OCI-LY1 (cell line): ENCODE results near the gene ZNRF1.

Source experiments
- H2AFZ ChIP-seq: fragments of 200-600 bp; sonication (generic), shearing (Covaris generic); 2 replicates; pipeline ENCODE4 v1.6.0; 2014; ENCODE audit warnings: antibody characterized with exemption, mild to moderate bottlenecking, low read length
- H3F3A ChIP-seq: fragments of 200-600 bp; sonication (generic), shearing (Covaris generic); 2 replicates; pipeline ENCODE4 v1.6.0; 2014; ENCODE audit warnings: mild to moderate bottlenecking, antibody characterized with exemption, low read length, moderate library complexity; ENCODE audit not compliant: insufficient read depth
- H3K27ac ChIP-seq: fragments of 200-600 bp; sonication (generic); 2 replicates; pipeline ENCODE4 v1.5.1; 2014; ENCODE audit warnings: low read length, mixed run types, mild to moderate bottlenecking, low read depth; ENCODE audit not compliant: poor library complexity, severe bottlenecking
- H3K27me3 ChIP-seq: fragments of 200-600 bp; sonication (generic); 2 replicates; pipeline ENCODE4 v1.6.0; 2014; ENCODE audit warnings: antibody characterized with exemption, mild to moderate bottlenecking, low read length, moderate library complexity; ENCODE audit not compliant: insufficient read depth
- H3K36me3 ChIP-seq: fragments of 200-600 bp; sonication (generic); 2 replicates; pipeline ENCODE4 v1.6.1; 2014; ENCODE audit warnings: mild to moderate bottlenecking, antibody characterized with exemption, low read length, moderate library complexity, mixed read lengths; ENCODE audit not compliant: insufficient read depth
- H3K4me1 ChIP-seq: fragments of 200-600 bp; sonication (generic); 2 replicates; pipeline ENCODE4 v1.5.1; 2014; ENCODE audit warnings: mild to moderate bottlenecking, low read length, moderate library complexity; ENCODE audit not compliant: insufficient read depth, severe bottlenecking
- H3K4me2 ChIP-seq: fragments of 200-600 bp; sonication (generic), shearing (Covaris generic); 2 replicates; pipeline ENCODE4 v1.6.1; 2014; ENCODE audit warnings: low read length
- H3K4me3 ChIP-seq: fragments of 200-600 bp; sonication (generic); 2 replicates; pipeline ENCODE4 v1.5.1; 2014; ENCODE audit warnings: low read length, low read depth, mild to moderate bottlenecking, mixed read lengths; ENCODE audit not compliant: poor library complexity, severe bottlenecking
- H3K79me2 ChIP-seq: fragments of 200-600 bp; shearing (Covaris generic); 2 replicates; pipeline ENCODE4 v1.6.1; 2016; ENCODE audit warnings: mixed run types, low read length, mixed read lengths; ENCODE audit not compliant: insufficient read depth
- H3K9ac ChIP-seq: fragments of 200-600 bp; sonication (generic), shearing (Covaris generic); 2 replicates; pipeline ENCODE4 v1.6.1; 2014; ENCODE audit warnings: mild to moderate bottlenecking, low read length, mixed read lengths
- H3K9me2 ChIP-seq: fragments of 200-600 bp; sonication (generic), shearing (Covaris generic); 2 replicates; pipeline ENCODE4 v1.6.1; 2014; ENCODE audit warnings: low read depth, mild to moderate bottlenecking, low read length, mixed read lengths
- H3K9me3 ChIP-seq: fragments of 200-600 bp; shearing (Covaris generic); 2 replicates; pipeline ENCODE4 v1.6.1; 2014; ENCODE audit warnings: low read length, mixed read lengths
- H4K20me1 ChIP-seq: fragments of 200-600 bp; sonication (generic), shearing (Covaris generic); 2 replicates; pipeline ENCODE4 v1.6.0; 2016; ENCODE audit warnings: mild to moderate bottlenecking, low read length; ENCODE audit not compliant: insufficient read depth
- EZH2 ChIP-seq: fragments of 200-600 bp; sonication (generic), shearing (Covaris generic); IDR thresholded peaks from 2 replicates; pipeline ENCODE4 v1.8.0; 2017; ENCODE audit warnings: borderline replicate concordance, mixed run types, mild to moderate bottlenecking, antibody characterized with exemption, low read length, moderate library complexity, mixed read lengths
- TF ChIP-seq, protein P1 (sequence below): fragments of 200-600 bp; sonication (generic), shearing (Covaris generic); IDR thresholded peaks from 2 replicates; pipeline ENCODE4 v1.5.1; 2017; ENCODE audit warnings: mild to moderate bottlenecking, antibody characterized with exemption, low read length, moderate library complexity, mixed read lengths

ZNRF1 gene

DNA sequence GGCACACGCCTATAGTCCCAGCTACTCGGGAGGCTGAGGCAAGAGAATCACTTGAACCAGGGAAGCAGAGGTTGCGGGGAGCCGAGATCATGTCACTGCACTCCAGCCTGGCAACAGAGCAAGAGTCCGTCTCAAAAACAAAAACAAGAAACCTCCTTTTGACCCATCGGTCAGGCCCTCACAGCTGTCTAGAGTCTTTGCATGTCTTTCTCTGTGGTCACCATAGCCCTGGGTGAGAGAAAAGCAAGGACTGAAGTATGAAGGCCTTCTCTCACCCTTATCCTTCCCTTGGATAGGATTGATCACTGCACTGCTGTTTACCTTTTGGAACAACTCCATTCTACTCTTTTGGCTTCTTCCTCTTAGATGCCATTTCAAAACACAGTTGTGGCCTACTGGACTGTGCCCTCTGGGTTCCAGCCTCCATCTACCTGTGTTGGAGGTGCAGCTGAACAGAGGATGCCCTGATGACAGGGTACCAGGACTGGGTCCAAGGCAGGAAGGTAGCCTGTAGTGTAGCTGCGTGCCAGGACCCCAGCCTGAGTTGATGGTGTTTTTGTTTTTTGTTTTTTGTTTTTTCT, 80.6 kb downstream of the ZNRF1 start:
- H3K9ac ChIP-seq, result no peak overlapping the region
- no peak for TF ChIP-seq EZH2
- TF ChIP-seq, protein P1, sequence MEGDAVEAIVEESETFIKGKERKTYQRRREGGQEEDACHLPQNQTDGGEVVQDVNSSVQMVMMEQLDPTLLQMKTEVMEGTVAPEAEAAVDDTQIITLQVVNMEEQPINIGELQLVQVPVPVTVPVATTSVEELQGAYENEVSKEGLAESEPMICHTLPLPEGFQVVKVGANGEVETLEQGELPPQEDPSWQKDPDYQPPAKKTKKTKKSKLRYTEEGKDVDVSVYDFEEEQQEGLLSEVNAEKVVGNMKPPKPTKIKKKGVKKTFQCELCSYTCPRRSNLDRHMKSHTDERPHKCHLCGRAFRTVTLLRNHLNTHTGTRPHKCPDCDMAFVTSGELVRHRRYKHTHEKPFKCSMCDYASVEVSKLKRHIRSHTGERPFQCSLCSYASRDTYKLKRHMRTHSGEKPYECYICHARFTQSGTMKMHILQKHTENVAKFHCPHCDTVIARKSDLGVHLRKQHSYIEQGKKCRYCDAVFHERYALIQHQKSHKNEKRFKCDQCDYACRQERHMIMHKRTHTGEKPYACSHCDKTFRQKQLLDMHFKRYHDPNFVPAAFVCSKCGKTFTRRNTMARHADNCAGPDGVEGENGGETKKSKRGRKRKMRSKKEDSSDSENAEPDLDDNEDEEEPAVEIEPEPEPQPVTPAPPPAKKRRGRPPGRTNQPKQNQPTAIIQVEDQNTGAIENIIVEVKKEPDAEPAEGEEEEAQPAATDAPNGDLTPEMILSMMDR, result no peak
- H3K27ac ChIP-seq, result no peak overlapping the region
- no peaks in the 10 kb centered on the region for H3K36me3 ChIP-seq
- H3K27me3 ChIP-seq, result no peaks in the 10 kb centered on the region; the same call in 1 of the 2 replicates
- H3K79me2 ChIP-seq, result no peaks in the 10 kb centered on the region
- no peak overlapping the region for H3K4me3 ChIP-seq
- no peaks in the 10 kb centered on the region for H3K9me3 ChIP-seq
- no peaks in the 10 kb centered on the region for H3K9me2 ChIP-seq
- no peaks in the 10 kb centered on the region for H4K20me1 ChIP-seq
- peaks cover 10% of the 10 kb centered on the region for H3K4me1 ChIP-seq
- H3K4me2 ChIP-seq, result no peak overlapping the region
- no peak overlapping the region for H2AFZ ChIP-seq
- H3F3A ChIP-seq, result no peaks in the 10 kb centered on the region

DNA sequence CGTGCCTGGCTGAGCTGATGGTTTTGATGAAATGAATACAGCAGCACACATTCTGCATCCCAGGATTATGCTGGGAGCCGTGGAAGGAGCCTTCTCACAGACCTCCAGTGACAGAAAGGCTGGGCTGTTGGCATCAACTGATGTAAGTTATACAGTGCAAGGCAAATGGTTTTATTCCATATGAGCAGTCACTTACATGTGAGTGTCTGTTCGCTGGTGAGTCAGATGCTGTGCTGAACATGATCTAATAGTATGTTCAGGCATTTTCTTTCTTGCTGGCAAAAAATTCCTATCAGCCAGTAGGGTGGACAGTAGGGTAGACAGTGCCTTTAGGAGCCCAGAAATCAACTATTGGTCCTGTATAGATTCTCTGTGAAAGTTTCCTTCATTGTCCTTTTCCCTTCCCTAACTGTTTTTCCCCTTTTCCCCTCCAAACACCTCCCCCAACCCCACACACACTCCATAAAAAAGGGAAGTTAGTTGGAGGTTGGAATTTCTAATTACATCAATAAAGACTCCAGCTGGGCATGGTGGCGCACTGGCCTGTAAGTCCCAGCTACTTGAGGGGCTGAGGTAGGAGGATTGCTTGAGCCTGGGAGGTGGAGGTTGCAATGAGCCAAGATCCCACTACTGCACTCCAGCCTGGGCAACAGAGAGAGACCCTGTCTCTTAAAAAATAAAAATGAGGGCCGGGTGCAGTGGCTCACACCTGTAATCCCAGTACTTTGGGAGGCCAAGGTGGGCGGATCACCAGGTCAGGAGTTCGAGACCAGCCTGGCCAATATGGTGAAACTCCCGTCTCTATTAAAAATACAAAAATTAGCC, 81.6 kb downstream of the ZNRF1 start:
- H3K36me3 ChIP-seq, result no peaks in the 10 kb centered on the region
- no peaks in the 10 kb centered on the region for H3K9me3 ChIP-seq
- no peak for TF ChIP-seq EZH2
- TF ChIP-seq, protein P1, result no peak
- no peak overlapping the region for H3K27ac ChIP-seq
- H3K4me1 ChIP-seq, result peaks cover 5% of the 10 kb centered on the region
- no peak overlapping the region for H2AFZ ChIP-seq
- no peak overlapping the region for H3K4me2 ChIP-seq
- no peaks in the 10 kb centered on the region for H3K9me2 ChIP-seq
- no peaks in the 10 kb centered on the region; the same call in 1 of the 2 replicates for H3K27me3 ChIP-seq
- no peaks in the 10 kb centered on the region for H3K79me2 ChIP-seq
- H3F3A ChIP-seq, result no peaks in the 10 kb centered on the region
- H3K9ac ChIP-seq, result no peak overlapping the region
- H4K20me1 ChIP-seq, result no peaks in the 10 kb centered on the region
- no peak overlapping the region for H3K4me3 ChIP-seq

DNA sequence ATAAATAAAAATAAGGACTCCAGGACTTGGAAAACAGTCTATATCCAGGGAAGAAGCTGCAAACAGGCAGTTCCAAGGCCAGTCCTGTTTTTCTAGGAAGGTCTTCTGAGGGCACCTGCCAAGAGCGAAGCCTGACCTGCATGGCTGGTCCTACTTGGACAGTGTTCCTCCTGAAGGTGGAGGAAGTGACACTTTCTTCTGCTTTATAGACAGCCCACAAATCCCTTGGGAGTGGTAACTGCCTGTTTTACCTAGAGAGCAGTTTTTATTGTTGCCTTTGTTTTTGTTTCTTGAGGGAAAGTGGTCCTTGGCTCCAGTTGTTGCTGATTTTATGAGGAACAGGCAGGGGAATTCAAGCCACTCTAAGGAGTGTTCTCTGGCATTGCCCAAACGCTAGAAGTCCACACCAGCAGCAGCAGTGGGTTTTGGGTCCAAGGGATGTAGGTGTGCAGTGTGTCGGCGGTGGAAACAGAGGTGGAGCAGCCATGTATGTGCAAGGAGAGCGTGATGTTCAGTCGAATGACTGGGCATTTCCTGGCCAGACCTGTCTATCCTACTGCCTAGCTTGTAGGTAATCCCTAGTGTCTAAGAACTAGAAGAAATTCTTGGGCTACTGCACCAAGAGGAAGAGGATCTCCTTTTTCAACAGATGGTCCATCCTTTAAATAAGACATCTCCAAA, 82.5 kb downstream of the ZNRF1 start:
- no peak overlapping the region for H3K4me3 ChIP-seq
- H3K27me3 ChIP-seq, result no peaks in the 10 kb centered on the region; the same call in 1 of the 2 replicates
- H3K36me3 ChIP-seq, result no peaks in the 10 kb centered on the region
- H3F3A ChIP-seq, result no peaks in the 10 kb centered on the region
- TF ChIP-seq EZH2, result no peak
- TF ChIP-seq, protein P1, result no peak
- no peak overlapping the region for H3K27ac ChIP-seq
- H3K9ac ChIP-seq, result no peak overlapping the region
- H3K4me2 ChIP-seq, result no peak overlapping the region
- no peaks in the 10 kb centered on the region for H3K9me2 ChIP-seq
- H3K79me2 ChIP-seq, result no peaks in the 10 kb centered on the region
- H3K9me3 ChIP-seq, result no peaks in the 10 kb centered on the region
- no peak overlapping the region for H2AFZ ChIP-seq
- H4K20me1 ChIP-seq, result no peaks in the 10 kb centered on the region
- no peaks in the 10 kb centered on the region for H3K4me1 ChIP-seq
